Limb (tissue), 2 donors: ENCODE measurements around the gene TMEM121B.
"Not testable (repeated sequence)": the region's sequence is repeated elsewhere in the genome, so short reads cannot be mapped to it uniquely, and the experiment has no call there.

Experiments used
- DNase-seq, 2 donors: peaks; one replicate each; pipeline ENCODE4 v3.0.0-alpha.2; 2016; ENCODE audit errors: extremely low spot score in 2 of 2

TMEM121B gene

DNA sequence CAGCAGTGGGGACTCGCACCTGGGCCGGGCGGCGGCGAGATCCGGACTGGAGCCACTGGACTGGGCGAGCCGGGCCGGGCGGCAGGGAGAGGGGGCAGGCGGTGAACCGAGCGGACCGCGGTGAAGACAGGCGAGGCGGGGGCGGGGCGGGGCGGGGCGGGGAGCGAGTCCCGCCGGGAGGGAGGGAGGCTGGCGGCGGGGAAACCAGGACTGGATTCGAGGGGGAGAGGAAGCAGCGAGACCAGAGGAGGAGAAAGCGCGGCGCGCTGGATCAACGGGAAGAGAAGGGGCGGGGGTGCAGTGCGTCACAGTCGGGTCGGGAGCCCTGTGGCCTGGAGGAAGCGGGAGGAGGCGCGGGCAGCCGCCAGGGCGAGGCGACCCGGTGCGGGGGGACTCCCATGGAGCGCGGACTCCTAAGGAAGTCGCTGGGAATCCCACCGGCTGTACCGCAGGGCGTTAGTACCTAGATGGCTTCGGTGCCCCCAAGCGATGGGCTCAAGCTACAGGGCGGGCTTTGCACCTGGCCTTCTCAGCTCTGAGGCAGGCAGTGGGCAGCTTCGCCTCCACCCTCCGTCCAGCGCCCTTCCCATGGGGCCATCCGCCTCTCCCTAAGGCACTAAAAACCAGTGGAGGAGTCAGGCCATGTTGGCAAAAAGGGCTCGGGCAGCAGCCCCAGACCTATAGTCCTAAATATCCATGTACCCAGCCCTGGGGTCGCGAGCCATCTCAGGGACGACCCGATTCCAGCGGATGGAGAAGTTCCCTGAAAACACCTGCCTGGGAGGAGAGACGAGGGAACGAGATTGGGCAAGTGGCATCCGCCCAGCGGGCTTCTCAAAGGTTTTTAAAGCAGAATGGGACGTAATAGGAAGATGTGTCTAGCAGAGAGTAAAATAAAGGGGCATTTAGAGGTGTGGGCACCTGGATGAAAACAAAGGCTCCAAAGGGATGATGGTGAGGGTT lies at the start of gene TMEM121B:
TMEM121B (minus strand) TSS at position 128 of the 963 bp plus-strand sequence. CDS start 233 bp downstream, outside the sequence.
- DNase-seq: peak; percentile 51 to 86

DNA sequence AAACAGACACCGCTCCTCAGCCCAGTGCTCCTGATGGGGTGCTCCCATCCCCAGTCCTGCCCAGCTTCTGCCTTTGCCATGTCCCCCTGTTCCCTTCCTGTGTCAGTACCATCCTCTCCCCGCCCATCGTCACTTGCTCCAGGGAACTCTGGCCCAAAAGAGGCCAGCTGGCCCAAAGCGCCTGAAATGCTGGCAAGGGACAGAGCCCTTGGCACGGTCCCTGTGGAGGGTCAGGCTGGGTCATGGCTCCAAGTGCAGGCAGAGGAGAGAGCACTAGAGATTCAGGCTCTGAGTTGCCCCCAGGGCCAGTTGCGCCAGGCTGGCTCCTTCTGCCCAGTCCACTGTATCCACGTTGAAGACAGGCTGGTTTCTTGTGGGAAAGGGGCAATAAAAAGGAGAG lies 46.3 kb upstream of the TMEM121B start:
- DNase-seq: no peak

DNA sequence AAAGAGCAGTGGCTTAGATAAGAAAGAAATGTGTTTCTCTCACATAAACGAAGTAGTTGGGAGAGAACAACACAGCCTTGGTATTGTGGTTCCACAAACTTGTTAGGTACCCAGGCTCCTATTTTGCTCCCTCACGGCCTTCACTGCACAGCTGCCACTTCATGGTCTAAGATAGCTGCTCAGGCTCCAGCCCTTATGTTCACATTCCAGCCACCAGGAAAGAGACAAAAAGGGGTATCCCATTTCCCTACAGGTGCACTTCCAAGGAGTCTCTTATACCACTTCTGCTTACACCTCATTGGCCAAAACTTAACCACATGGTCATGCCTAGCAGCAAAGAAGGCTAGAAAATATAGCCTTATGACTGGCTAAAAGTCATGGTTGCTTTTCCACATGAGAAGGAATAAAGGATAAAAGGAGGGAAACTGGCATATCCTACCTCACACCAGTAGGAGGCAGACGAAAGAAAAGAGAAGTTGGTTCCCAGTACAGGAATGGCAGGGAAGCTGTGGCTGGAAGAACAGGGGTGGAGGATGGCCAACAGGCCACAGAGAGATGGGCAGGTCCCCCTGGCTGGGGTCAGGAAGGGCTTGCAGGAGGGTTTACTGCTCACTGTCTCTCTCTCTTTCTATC lies 43.3 kb upstream of the TMEM121B start:
- no peak for DNase-seq

DNA sequence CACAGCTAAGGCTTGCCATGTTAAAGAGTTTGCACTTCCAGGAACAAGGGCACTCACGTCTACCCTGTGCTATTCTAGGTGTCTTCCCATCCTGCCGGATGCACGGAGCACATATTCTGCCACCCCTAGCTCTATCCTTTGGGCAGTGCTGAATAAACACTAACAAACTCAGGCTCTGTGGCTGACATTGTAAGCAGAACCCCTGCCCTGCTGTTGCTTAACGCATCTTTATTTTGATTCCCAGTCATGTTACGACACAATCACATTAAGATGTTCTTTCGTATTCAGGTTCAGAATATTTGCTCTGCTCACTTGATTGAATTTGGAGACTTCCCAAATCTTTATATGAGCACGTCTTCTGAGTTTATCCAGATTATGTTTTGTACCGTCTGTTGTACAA lies 41.6 kb upstream of the TMEM121B start:
- DNase-seq: no peak

DNA sequence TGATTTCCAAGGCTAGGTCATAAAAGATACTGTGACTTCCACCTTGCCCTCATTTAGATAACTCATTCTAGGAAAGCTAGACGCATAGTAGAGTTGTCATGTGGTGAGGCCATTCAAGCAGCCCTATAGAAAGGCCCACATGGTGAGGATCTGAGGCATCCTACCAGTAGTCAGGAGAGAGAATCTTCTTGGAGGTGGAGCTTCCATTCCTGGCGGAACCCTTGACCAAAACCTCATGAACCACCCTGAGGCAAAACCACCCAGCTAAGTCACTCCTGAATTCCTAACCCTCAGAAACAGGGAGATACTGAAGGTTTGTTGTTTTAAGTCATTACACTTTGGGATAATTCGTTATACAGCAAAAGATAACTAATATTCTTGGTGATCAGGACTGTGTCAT lies 40.8 kb upstream of the TMEM121B start:
- DNase-seq: no peak

DNA sequence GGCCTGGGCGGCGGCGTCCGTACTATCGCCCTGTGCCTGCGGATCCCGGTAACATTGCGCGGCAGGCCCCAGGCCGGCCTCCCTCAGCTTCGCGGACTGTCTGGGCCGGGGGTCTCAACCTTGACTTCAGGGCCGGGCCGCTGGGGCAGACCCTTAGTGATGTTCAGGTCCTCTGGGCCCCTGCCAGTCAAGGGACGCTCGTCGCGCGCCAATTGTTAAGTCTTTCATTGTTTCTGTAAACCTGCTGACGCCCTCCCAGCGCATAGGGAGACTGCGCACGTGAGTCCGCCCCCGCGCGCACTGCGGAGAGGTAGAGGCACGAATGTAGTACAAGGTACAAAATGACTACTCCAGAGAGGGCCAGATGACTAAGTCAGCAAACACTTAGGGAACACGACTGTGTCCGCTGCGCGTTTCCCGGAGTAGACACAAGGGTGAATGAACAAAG lies 38.4 kb upstream of the TMEM121B start:
- no peak for DNase-seq

DNA sequence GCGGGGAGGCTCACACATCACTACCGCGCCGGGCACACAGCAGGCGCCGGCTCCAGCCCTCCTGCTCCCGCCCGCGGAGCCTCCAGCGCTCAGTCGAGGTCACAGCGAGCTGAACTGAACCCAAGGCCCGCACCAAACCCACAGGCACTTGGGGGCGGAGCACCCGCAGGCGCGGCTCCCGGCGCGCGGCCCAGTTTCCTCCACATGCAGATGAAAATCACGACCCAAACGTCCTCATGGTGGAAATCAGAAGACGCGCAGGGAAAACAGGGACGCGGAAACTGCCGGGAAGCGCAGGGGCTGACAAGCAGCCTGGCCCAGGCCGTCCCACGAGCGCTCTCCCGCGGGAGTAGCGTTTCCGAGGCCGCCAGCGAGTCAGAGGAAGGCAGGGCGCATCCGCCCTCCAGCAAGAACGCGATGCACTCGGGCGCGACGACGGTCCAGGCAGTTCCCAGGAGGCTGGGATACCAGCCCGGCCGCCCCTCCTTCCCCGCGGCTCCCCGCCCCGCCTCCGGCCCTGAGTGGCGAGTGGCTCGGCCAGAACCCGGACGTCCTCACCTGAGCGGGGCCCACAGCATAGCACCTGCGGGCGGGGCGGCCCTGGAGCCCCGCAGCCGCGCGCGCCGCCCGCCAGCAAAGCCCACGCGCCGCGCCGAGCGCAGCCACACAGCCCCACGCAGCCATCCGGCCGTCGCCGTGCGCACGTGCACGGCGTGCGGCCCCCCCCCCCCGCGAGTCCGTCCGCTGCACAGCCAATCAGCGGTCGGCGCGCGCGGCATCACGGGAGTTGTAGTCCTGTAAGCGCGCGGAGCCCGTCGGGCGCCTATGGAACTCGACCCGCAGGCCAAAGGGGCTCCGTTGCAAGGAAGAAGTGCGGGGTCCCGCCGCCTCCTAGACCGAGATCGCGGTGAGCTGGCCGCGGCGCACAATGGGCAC lies 37.7 kb upstream of the TMEM121B start, which contains the start of gene HDHD5:
HDHD5 (minus strand) TSS at position 710 of the 936 bp plus-strand sequence; CDS start at position 684, 26 bp downstream.
- DNase-seq: peak; percentile 83 to 96

DNA sequence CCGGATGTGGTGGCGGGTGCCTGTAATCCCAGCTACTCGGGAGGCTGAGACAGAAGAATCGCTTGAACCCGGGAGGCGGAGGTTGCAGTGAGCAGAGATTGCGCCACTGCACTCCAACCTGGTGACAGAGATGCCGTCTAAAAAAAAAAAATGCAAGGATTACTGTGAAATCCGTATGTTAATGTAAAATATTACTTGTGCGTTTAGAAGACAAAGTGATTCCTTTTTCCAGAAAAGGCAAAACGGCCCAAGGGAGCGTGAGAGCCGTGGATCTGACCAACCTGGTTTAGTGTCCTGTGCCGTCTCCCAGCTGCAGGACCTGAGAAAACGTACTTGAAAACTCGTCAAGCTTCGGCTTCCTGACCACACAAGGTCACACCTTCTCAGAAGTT lies 37.0 kb upstream of the TMEM121B start:
- no peak for DNase-seq

DNA sequence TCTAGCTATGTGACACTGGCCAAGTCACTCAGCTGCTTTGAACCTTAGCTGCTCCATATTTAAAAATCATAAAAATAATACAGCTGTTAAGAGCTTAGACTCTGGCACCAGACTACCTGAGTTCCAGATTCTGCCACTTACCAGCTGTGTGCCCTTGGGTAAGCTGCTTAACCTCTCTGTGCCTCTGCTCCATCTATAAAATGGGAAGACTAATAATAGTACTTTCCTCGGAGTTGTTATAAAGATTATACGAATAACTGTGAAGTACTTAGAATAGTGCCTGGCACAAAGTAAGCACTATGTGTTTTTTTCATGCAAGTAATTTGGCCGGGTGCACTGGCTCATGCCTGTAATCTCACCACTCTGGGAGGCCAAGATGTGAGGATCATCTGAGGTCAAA lies 36.6 kb upstream of the TMEM121B start:
- DNase-seq: no peak

DNA sequence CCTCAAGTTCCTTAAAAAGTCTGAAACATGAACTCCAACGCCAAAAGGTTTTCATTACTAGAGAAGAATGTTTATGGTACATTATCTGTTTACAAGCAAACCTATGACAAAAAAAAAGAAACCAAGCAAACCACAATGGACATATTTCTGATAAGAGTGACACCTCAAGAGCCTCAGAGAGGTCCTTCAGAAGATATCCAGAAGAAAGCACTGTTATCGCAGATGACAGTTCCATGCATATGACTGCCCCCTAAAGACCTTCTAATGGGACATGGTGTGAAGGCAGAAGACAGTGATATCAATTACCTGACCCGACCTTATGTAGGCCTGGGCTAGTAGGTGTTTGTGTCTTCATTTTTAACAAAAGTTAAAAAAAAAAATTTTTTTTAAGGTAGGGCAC lies 34.8 kb upstream of the TMEM121B start:
- DNase-seq: no peak

DNA sequence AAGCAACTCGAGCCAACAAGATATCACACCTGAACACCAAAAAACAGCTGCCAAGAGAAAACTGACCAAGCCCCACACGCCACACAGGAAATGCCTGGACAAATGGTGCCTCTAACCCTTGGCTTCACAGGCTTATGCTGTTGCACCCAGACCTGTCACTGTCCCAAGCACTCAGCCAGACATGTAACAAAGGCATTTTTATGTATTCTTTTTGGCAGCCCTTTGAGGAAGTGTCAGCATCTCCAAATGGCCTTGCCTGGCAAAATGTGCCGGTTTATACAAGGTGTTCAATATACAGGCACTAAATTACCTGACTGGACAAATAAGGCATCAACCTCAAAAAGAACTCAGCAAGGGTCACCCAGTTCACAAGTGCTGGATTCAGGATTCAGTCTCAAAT lies 31.8 kb upstream of the TMEM121B start:
- no peak for DNase-seq

DNA sequence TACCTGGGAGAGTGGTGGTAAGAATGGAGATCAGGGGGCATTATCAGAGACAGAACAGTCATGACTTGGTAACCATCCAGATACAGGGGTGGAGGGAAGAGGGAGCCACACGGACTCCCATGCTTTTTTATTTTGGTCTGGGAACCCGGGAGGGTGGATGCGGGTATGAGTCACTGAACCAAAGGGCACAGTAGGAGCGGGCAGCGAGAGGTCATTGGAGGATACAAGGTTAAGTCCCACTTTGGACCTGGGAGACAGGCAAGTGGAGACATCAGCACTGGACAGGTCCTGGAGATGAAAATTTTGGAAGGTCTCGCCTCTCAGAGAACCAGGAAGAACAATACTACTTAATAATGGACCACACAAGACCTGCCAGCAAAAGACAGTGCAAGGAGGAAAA lies 31.2 kb upstream of the TMEM121B start:
- no peak for DNase-seq

DNA sequence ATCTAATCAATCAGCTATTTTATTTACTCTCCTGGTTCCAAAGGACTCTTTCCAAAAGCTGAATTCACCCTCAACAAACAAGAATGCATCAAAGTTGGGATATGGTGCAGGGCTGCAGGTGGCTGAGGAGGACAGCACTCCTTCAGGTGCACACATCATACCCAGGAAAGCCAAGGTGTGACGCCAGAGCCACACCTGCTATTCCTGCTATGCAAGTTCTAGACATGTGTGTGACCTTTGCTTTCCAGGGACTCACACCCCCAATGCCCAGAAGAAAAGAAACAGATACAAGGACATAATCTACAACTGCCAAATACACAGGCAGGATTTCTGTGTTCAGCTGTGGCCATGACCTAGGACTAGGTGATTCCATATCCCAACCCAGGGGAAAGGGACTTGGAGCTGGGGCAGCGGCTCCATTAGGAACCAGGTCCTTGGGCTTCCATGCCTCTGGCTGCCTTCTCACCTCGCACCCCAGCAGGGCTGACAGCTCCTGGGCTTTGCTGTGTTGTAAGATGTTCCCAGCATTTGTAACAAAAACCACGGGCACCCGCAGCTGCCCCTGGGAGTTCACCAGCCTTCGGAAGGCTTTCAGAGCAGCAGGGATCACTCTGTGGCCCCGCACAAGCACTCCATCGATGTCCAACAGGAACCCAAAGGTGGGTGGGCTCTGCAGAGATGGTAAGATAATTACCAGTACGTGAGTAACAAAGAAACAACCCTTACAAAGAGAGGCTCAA lies 28.1 kb upstream of the TMEM121B start:
- DNase-seq: no peak

DNA sequence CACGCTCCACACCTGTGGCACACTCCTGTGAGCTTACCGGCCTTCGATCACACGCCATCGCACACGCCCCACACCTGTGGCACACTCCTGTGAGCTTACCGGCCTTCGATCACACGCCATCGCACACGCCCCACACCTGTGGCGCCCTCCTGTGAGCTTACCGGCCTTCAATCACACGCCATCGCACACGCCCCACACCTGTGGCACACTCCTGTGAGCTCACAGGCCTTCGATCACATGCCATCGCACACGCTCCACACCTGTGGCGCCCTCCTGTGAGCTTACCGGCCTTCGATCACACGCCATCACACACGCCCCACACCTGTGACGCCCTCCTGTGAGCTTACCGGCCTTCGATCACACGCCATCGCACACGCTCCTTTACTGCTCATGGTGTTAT lies 26.3 kb upstream of the TMEM121B start:
- DNase-seq: not testable (repeated sequence)

DNA sequence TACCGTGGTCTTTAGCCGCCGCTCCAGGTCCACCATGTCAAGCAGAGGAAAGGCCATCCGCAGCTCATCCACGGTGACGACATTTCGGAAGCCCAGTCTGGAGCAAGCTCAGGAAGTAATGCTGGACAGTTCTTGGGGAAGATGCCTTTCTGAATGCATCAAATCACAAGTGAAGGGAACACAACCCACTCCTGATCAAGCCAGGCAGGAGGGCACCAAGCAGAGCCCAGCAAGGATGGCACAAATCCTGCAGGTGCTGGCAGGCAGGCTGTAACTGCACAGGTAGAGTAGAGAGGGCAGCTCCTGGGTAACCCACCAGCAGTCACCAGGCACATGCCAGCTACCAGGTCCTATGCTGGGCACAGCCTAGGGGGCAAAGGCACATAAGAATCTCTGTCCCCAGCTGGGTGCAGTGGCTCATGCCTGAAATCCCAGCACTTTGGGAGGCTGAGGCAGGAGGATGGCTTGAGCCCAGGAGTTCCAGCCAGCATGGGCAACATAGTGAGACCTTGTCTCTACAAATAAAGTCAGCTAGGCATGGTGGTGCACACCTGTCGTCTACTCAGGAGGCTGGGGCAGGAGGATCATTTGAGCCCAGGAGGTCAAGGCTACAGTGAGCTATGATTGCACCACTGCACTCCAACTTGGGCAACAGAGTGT lies 24.0 kb upstream of the TMEM121B start:
- no peak for DNase-seq

DNA sequence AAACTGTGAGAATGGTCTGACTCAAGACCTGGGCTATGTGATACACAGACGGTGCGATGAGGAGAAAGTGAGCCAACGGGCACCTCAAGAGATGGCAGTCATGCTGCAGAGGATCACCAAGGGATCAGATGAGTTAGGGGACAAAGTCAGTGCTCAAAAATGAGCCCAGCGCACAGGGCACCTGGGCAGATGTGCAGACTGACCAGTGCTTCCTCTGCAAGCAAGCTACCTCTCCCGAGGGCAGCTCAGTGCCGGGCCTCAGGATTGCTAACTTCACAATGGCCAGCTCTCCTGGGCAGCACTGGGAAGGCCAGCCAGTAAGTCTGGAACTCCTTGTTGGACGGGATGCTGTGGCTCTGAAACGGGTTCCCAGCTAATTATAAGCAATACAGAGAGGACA lies 22.7 kb upstream of the TMEM121B start:
- DNase-seq: no peak

DNA sequence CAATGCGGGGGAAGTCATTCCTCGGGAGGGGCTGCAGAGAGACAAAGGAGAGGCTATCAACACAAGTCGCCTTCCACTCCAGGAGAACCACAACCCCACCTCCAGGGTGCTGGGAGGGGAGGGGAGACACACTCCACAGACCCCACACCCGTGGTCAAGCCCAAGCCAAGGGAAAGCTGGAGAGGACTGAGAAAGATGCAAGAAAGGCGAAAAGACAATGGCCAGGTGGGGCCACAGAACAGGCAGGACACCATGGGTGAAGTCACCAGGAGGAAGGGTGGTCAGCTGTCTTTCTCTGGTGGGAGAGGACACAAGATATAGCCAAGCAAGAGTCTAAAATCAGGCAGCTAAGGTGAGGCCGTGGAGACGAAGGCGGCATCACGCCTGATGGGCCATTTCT lies 21.9 kb upstream of the TMEM121B start:
- no peak for DNase-seq

DNA sequence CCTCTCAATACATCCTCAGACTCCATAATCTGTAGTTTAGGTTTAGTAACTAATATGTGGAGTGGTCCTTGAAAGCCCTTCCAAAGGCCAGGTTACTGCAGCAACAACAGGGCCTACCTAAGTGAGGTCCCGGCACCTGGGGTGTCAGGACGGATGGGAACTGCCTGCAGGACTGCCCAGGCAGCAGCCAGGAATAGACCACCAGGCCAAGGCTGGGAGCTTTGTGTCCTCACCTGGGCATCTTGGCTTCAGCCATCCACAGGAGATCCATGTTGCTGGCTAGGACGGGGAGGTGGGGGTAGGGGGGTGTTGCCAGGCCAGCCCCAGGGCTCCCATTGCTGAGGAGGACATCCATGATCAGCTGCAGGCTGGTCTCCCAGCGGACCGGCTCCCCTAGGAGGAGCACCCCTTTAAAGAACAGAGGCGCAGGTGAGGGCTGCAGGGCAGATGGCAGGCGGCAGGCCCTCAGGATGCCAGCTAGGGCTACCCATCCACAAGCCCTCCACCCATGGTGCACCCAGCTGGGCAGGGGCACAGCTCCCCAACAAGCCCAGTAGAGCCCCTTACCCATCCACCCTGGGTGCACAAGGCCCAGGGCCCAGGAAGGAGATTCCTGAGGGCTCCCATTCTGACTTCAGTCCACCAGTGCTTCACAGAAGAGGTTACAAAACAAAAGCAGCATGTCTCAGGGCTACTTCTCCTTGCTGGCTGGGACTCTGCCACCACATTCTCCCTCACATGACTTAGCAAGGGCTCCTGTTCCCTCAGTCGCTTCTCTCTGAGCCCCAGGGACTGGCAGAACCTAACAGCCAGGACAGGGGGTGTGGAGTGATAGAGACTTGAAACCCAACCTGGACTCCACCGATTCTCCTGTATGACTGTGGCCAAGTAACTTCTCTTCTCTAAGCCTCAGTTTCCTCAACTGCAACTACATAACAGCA lies 19.9 kb upstream of the TMEM121B start:
- DNase-seq: no peak

DNA sequence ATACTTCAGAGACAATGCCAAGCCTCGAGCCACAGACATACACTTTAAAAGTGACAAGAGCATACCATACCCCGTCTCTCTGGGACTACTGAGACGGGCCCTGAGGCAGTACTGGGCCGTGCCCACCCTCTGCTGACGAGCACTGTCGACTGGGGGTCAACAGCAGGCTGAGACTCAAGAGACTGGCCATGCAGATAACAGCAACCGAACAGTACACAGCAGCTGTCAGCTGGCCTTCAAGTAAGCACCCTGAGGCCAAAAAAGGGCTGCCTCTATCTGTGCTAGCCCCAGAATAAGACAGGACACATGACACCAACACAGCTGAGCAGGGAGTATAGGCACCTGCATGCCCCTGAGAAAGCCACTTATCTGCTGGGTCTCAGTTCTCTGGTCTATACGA lies 18.9 kb upstream of the TMEM121B start:
- no peak for DNase-seq
